ENCODE data around the gene CNTN4.

CNTN4 gene

GRCh38 chr3:2495746-2496145 is 397.1 kb downstream of the CNTN4 start:
- H3K4me3 ChIP-seq (ENCODE audit: low read depth, low read length): no peak overlapping the region
- TF ChIP-seq CTCF (IDR thresholded peaks at IDR 0.05; ENCODE audit: low read depth, low read length, missing control alignments): no peak
- DNase-seq (ENCODE audit: low read depth): no peak

GRCh38 chr3:2504912-2505311 is 406.2 kb downstream of the CNTN4 start:
- TF ChIP-seq CTCF (IDR thresholded peaks at IDR 0.05; ENCODE audit: low read depth, low read length, missing control alignments): no peak
- no peak for DNase-seq (ENCODE audit: low read depth)
- H3K4me3 ChIP-seq (ENCODE audit: low read depth, low read length): no peak overlapping the region

- no peak overlapping the region for H3K4me3 ChIP-seq (ENCODE audit: low read depth, low read length)
- TF ChIP-seq CTCF (IDR thresholded peaks at IDR 0.05; ENCODE audit: low read depth, low read length, missing control alignments): no peak
- no peak for DNase-seq (ENCODE audit: low read depth)
These were observed 408.1 kb downstream of the CNTN4 start for GRCh38 chr3:2506776-2507175.

GRCh38 chr3:2510591-2511145 is 412.0 kb downstream of the CNTN4 start:
- TF ChIP-seq CTCF (IDR thresholded peaks at IDR 0.05; ENCODE audit: low read depth, low read length, missing control alignments): no peak
- no peak for DNase-seq (ENCODE audit: low read depth)
- H3K4me3 ChIP-seq (ENCODE audit: low read depth, low read length): no peak overlapping the region

- TF ChIP-seq CTCF (IDR thresholded peaks at IDR 0.05; ENCODE audit: low read depth, low read length, missing control alignments): no peak
- no peak overlapping the region for H3K4me3 ChIP-seq (ENCODE audit: low read depth, low read length)
- no peak for DNase-seq (ENCODE audit: low read depth)
These were observed 412.7 kb downstream of the CNTN4 start for GRCh38 chr3:2511356-2511755.

GRCh38 chr3:2512881-2513280 is 414.2 kb downstream of the CNTN4 start:
- no peak for DNase-seq (ENCODE audit: low read depth)
- TF ChIP-seq CTCF (IDR thresholded peaks at IDR 0.05; ENCODE audit: low read depth, low read length, missing control alignments): no peak

GRCh38 chr3:2513986-2514385 is 415.3 kb downstream of the CNTN4 start:
- H3K4me3 ChIP-seq (ENCODE audit: low read depth, low read length): no peak overlapping the region
- TF ChIP-seq CTCF (IDR thresholded peaks at IDR 0.05; ENCODE audit: low read depth, low read length, missing control alignments): no peak
- no peak for DNase-seq (ENCODE audit: low read depth)

More at GRCh38 chr3:2512881-2513280, 414.2 kb downstream of the CNTN4 start:
- H3K4me3 ChIP-seq (ENCODE audit: low read depth, low read length): no peak overlapping the region
